ENCODE measurements around the gene KLK10. TPM values are rescaled to one million over a fixed set of nuclear protein-coding genes. Genes with fewer than 3 reads are reported as not detected.

Gene KLK10
- total and polyA plus RNA-seq, 2 experiments from 2014 or later: not detected

DNA sequence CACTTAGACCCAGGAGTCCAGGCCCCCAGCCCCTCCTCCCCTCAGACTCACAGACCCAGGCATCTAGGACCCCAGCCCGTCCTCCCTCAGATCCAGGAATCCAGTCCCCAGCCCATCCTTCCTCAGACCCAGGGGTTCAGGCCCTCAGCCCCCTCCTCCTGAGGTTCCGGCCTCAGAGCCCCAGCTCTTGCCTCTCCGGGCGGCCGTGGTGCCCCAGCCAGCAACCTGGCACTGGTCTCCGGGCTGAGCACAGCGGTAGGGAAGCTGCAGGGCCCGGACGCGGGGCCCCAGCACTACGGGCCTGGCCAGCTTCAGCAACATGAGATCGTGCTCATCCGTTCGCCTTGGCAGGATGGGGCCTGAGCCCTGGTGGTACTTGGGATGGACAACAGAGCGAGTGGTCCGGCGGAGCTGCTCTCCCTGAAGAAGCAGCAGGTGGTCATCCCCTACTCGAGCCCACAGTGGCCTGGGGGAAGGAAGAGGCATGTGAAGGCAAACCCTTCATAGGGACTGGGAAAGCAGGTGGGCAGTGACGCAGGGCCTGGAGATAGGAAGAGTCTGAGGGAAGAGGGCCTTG, 3.7 kb downstream of the KLK10 start:
- H3K4me2 ChIP-seq (ENCODE audit: unreplicated experiment): no peak overlapping the region
- H4K20me1 ChIP-seq (ENCODE audit: insufficient read depth): no peaks in the 10 kb centered on the region
- in situ Hi-C loops (cut with MboI): no loop called here
- no peak for DNase-seq
- H3K27me3 ChIP-seq (replicated peaks; ENCODE audit: insufficient read depth): peaks cover 49% of the 10 kb centered on the region
- H3K36me3 ChIP-seq (ENCODE audit: low read depth): no peaks in the 10 kb centered on the region
- no peak overlapping the region for H3K27ac ChIP-seq
- H3K9me2 ChIP-seq (ENCODE audit: insufficient read depth): no peaks in the 10 kb centered on the region
- H3K4me3 ChIP-seq: no peak overlapping the region
- TF ChIP-seq EZH2 (IDR thresholded peaks at IDR 0.05; ENCODE audit: insufficient read depth, poor library complexity, severe bottlenecking): no peak
- TF ChIP-seq EZH2phosphoT487 (IDR thresholded peaks at IDR 0.05; ENCODE audit: insufficient read depth, low read depth): no peak
- WGBS, 2 experiments (ENCODE audit: low coverage in 1 of 2, low lambda C conversion rate in 2 of 2, missing lambda C conversion rate in 2 of 2): 41 to 47% methylated on average over 19 of the region's 19 CpGs
- no peaks in the 10 kb centered on the region for H3K4me1 ChIP-seq (ENCODE audit: insufficient read depth)
- no peaks in the 10 kb centered on the region for H3K79me2 ChIP-seq (ENCODE audit: insufficient read depth)
- 0 out of 2 replicates have a peak, but pooled peaks cover under 1% of the 10 kb centered on the region for H3F3A ChIP-seq (ENCODE audit: insufficient read depth)
- no peaks in the 10 kb centered on the region for H3K9me3 ChIP-seq (ENCODE audit: low read depth)
- H2AFZ ChIP-seq: no peak overlapping the region
- H3K9ac ChIP-seq: no peak overlapping the region

DNA sequence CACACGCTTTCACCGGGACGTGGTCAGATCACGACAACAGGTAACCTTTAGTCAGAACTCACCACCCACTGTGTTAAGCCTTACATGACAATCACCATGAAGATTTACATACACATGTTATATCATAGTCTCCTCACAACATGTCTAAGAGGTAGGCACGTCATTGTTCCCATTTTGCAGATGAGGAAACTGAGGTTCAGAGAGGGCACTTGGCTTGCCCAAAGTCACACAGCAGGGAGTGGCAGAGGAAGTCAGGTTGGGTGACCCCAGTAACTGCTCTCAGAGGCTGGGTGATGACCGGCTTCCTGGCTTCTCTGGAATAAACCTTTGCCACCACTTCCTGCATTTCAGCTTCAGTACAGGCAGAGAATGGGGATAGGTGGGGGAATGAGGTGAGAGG, 5.3 kb downstream of the KLK10 start:
- H3K27me3 ChIP-seq (replicated peaks; ENCODE audit: insufficient read depth): peaks cover 54% of the 10 kb centered on the region
- H3K79me2 ChIP-seq (ENCODE audit: insufficient read depth): no peaks in the 10 kb centered on the region
- no peak overlapping the region for H3K4me3 ChIP-seq
- in situ Hi-C loops (cut with MboI): no loop called here
- no peak overlapping the region for H2AFZ ChIP-seq
- no peaks in the 10 kb centered on the region for H3K9me2 ChIP-seq (ENCODE audit: insufficient read depth)
- no peaks in the 10 kb centered on the region for H3K36me3 ChIP-seq (ENCODE audit: low read depth)
- TF ChIP-seq EZH2 (IDR thresholded peaks at IDR 0.05; ENCODE audit: insufficient read depth, poor library complexity, severe bottlenecking) (no peak), EZH2phosphoT487 (IDR thresholded peaks at IDR 0.05; ENCODE audit: insufficient read depth, low read depth) (no peak)
- H3K4me1 ChIP-seq (ENCODE audit: insufficient read depth): no peaks in the 10 kb centered on the region
- no peaks in the 10 kb centered on the region for H4K20me1 ChIP-seq (ENCODE audit: insufficient read depth)
- no peaks in the 10 kb centered on the region for H3K9me3 ChIP-seq (ENCODE audit: low read depth)
- DNase-seq: no peak
- no peaks in the 10 kb centered on the region for H3F3A ChIP-seq (ENCODE audit: insufficient read depth)
- no peak overlapping the region for H3K9ac ChIP-seq
- H3K27ac ChIP-seq: no peak overlapping the region
- no peak overlapping the region for H3K4me2 ChIP-seq (ENCODE audit: unreplicated experiment)
- WGBS, 2 experiments (ENCODE audit: low coverage in 1 of 2, low lambda C conversion rate in 2 of 2, missing lambda C conversion rate in 2 of 2): 53 to 59% methylated on average over 6 of the region's 6 CpGs

DNA sequence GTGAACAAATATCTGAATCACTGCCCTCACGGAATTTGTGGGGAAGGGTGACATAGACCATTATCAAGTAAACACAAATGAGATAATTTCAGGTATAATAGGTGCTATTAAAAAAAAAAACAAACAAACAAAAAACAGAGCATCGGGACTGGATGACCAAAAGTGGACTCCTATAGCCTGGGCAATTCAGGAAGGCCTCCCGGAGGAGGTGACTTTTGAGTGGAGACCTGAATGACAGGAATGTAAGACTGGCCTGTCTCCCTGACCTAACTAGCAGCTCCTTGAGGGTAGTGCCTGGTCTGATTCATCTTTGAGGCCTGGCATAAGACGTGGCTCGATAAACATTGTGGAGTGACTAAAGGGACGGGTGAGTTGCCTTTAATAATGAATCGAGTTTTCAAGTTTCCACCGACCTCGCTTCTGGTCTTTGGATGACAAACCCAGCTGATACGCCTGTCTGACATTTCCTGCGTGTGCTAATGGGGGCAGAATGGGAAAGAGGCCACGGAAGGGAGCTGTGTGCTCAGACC, 6.8 kb downstream of the KLK10 start:
- Histone ChIP-seq H3K27me3 (replicated peaks; ENCODE audit: insufficient read depth) (peaks cover 47% of the 10 kb centered on the region), H3K4me1 (ENCODE audit: insufficient read depth) (no peaks in the 10 kb centered on the region), H3K4me3 (no peak overlapping the region), H3K4me2 (ENCODE audit: unreplicated experiment) (no peak overlapping the region), H3K9me2 (ENCODE audit: insufficient read depth) (no peaks in the 10 kb centered on the region), H3K9ac (no peak overlapping the region), H4K20me1 (ENCODE audit: insufficient read depth) (no peaks in the 10 kb centered on the region), H3K27ac (no peak overlapping the region), H3K79me2 (ENCODE audit: insufficient read depth) (no peaks in the 10 kb centered on the region), H3F3A (ENCODE audit: insufficient read depth) (no peaks in the 10 kb centered on the region), H2AFZ (no peak overlapping the region), H3K36me3 (ENCODE audit: low read depth) (no peaks in the 10 kb centered on the region), H3K9me3 (ENCODE audit: low read depth) (no peaks in the 10 kb centered on the region)
- WGBS, 2 experiments (ENCODE audit: low coverage in 1 of 2, low lambda C conversion rate in 2 of 2, missing lambda C conversion rate in 2 of 2): 36 to 38% methylated on average over 12 of the region's 12 CpGs
- in situ Hi-C loops (cut with MboI): no loop called here
- no peak for DNase-seq
- no peak for TF ChIP-seq EZH2 (IDR thresholded peaks at IDR 0.05; ENCODE audit: insufficient read depth, poor library complexity, severe bottlenecking)

DNA sequence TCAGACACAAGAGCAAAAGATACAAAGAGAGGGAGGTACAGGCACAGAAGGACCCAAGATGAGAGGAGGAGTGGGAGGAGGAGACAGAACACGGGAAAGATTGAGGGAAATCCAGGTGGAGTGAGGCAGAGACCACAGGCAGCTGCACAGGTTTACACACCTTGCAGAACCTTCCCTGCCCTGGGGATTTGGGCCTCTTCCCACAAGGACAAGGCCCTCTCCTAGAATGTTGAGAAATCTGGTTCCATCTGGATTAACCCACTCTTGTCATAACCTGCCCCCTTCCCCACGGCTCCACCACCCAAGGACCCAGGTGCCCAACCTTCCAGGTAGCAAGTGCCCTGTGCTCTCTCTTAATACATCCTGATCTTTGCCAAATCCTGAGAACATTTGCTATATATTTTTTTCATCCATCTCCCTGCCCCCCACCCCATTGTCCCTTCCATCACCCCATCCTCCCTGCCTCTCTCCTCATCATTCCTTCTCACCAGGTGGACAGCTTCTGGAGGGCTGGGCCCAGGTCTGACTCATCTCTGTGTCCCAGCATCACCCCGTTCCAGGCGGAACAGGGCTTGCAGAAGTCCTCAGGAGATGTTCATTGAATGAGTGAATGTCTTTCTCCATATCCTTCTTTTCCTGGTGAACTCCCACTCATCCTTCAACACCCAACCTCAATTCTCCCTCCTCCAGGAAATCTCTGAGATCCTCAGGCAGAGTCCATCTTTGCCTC, 9.3 kb downstream of the KLK10 start:
- H3K4me1 ChIP-seq (ENCODE audit: insufficient read depth): no peaks in the 10 kb centered on the region
- no peak overlapping the region for H3K27ac ChIP-seq
- DNase-seq: no peak
- H3K4me3 ChIP-seq: no peak overlapping the region
- no peaks in the 10 kb centered on the region for H3K79me2 ChIP-seq (ENCODE audit: insufficient read depth)
- no peaks in the 10 kb centered on the region for H3K36me3 ChIP-seq (ENCODE audit: low read depth)
- H3K9ac ChIP-seq: no peak overlapping the region
- WGBS, 2 experiments (ENCODE audit: low coverage in 1 of 2, low lambda C conversion rate in 2 of 2, missing lambda C conversion rate in 2 of 2): 31% methylated on average over 4 of the region's 4 CpGs
- no peaks in the 10 kb centered on the region for H3F3A ChIP-seq (ENCODE audit: insufficient read depth)
- H4K20me1 ChIP-seq (ENCODE audit: insufficient read depth): no peaks in the 10 kb centered on the region
- H3K9me3 ChIP-seq (ENCODE audit: low read depth): no peaks in the 10 kb centered on the region
- no peak overlapping the region for H3K4me2 ChIP-seq (ENCODE audit: unreplicated experiment)
- H2AFZ ChIP-seq: no peak overlapping the region
- H3K27me3 ChIP-seq (replicated peaks; ENCODE audit: insufficient read depth): peaks cover 30% of the 10 kb centered on the region
- in situ Hi-C loops (cut with MboI): no loop called here
- H3K9me2 ChIP-seq (ENCODE audit: insufficient read depth): no peaks in the 10 kb centered on the region
- TF ChIP-seq EZH2 (IDR thresholded peaks at IDR 0.05; ENCODE audit: insufficient read depth, poor library complexity, severe bottlenecking) (no peak), EZH2phosphoT487 (IDR thresholded peaks at IDR 0.05; ENCODE audit: insufficient read depth, low read depth) (no peak)
